ENCODE results near the gene ACAP3.

ACAP3 gene

GRCh38 chr1:1306070-1306660 lies 1.6 kb downstream of the ACAP3 start:
- Mint-ChIP-seq H3K4me1 (ENCODE audit: low read depth) (peaks cover 19% of the 10 kb centered on the region), H3K27me3 (no peaks in the 10 kb centered on the region), H3K4me3 (peak overlapping the region; percentile 86), H3K36me3 (ENCODE audit: low read depth) (no peaks in the 10 kb centered on the region), H3K9me3 (no peaks in the 10 kb centered on the region), H3K27ac (peak overlapping the region; percentile 59)

- H3K27me3 Mint-ChIP-seq, result no peaks in the 10 kb centered on the region
- H3K27ac Mint-ChIP-seq, result peak overlapping the region; percentile 59
- H3K36me3 Mint-ChIP-seq (ENCODE audit: low read depth), result no peaks in the 10 kb centered on the region
- peak overlapping the region; percentile 86 for H3K4me3 Mint-ChIP-seq
- H3K4me1 Mint-ChIP-seq (ENCODE audit: low read depth), result peaks cover 19% of the 10 kb centered on the region
- H3K9me3 Mint-ChIP-seq, result no peaks in the 10 kb centered on the region
Measured at GRCh38 chr1:1305300-1306069, 2.2 kb downstream of the ACAP3 start.

GRCh38 chr1:1304331-1305299 lies 3.1 kb downstream of the ACAP3 start:
- Mint-ChIP-seq H3K9me3 (no peaks in the 10 kb centered on the region), H3K27ac (no peak overlapping the region), H3K4me3 (peak overlapping the region; percentile 45), H3K4me1 (ENCODE audit: low read depth) (peaks cover 19% of the 10 kb centered on the region), H3K27me3 (no peaks in the 10 kb centered on the region), H3K36me3 (ENCODE audit: low read depth) (no peaks in the 10 kb centered on the region)

- Mint-ChIP-seq H3K4me3 (no peak overlapping the region), H3K4me1 (ENCODE audit: low read depth) (peaks cover 19% of the 10 kb centered on the region), H3K9me3 (no peaks in the 10 kb centered on the region), H3K27me3 (no peaks in the 10 kb centered on the region), H3K36me3 (ENCODE audit: low read depth) (no peaks in the 10 kb centered on the region), H3K27ac (no peak overlapping the region)
Measured at GRCh38 chr1:1303736-1304135, 4.0 kb downstream of the ACAP3 start.

- no peaks in the 10 kb centered on the region for H3K27me3 Mint-ChIP-seq
- no peaks in the 10 kb centered on the region for H3K36me3 Mint-ChIP-seq (ENCODE audit: low read depth)
- H3K9me3 Mint-ChIP-seq, result no peaks in the 10 kb centered on the region
- no peak overlapping the region for H3K4me3 Mint-ChIP-seq
- H3K4me1 Mint-ChIP-seq (ENCODE audit: low read depth), result peaks cover 19% of the 10 kb centered on the region
- no peak overlapping the region for H3K27ac Mint-ChIP-seq
Measured at GRCh38 chr1:1302951-1303509, 4.7 kb downstream of the ACAP3 start.

- Mint-ChIP-seq H3K27ac (no peak overlapping the region), H3K36me3 (ENCODE audit: low read depth) (no peaks in the 10 kb centered on the region), H3K9me3 (no peaks in the 10 kb centered on the region), H3K4me1 (ENCODE audit: low read depth) (peaks cover 17% of the 10 kb centered on the region), H3K27me3 (no peaks in the 10 kb centered on the region), H3K4me3 (no peak overlapping the region)
Measured at GRCh38 chr1:1302006-1302430, 5.7 kb downstream of the ACAP3 start.

- Mint-ChIP-seq H3K27ac (no peak overlapping the region), H3K27me3 (no peaks in the 10 kb centered on the region), H3K9me3 (no peaks in the 10 kb centered on the region), H3K4me1 (ENCODE audit: low read depth) (peaks cover 3% of the 10 kb centered on the region), H3K4me3 (no peak overlapping the region), H3K36me3 (ENCODE audit: low read depth) (no peaks in the 10 kb centered on the region)
Measured at GRCh38 chr1:1300352-1300739, 7.4 kb downstream of the ACAP3 start.

GRCh38 chr1:1299686-1300351 lies 7.9 kb downstream of the ACAP3 start:
- Mint-ChIP-seq H3K4me3 (no peak overlapping the region), H3K4me1 (ENCODE audit: low read depth) (no peaks in the 10 kb centered on the region), H3K36me3 (ENCODE audit: low read depth) (no peaks in the 10 kb centered on the region), H3K27ac (no peak overlapping the region), H3K9me3 (no peaks in the 10 kb centered on the region), H3K27me3 (no peaks in the 10 kb centered on the region)

GRCh38 chr1:1298861-1299685 lies 8.7 kb downstream of the ACAP3 start:
- H3K36me3 Mint-ChIP-seq (ENCODE audit: low read depth), result no peaks in the 10 kb centered on the region
- no peak overlapping the region for H3K27ac Mint-ChIP-seq

GRCh38 chr1:1297802-1298424 lies 9.8 kb downstream of the ACAP3 start:
- H3K4me1 Mint-ChIP-seq (ENCODE audit: low read depth), result no peaks in the 10 kb centered on the region
- no peaks in the 10 kb centered on the region for H3K9me3 Mint-ChIP-seq
- no peaks in the 10 kb centered on the region for H3K27me3 Mint-ChIP-seq
- no peak overlapping the region for H3K27ac Mint-ChIP-seq
- H3K4me3 Mint-ChIP-seq, result no peak overlapping the region
- H3K36me3 Mint-ChIP-seq (ENCODE audit: low read depth), result no peaks in the 10 kb centered on the region

More at GRCh38 chr1:1298861-1299685, 8.7 kb downstream of the ACAP3 start:
- no peaks in the 10 kb centered on the region for H3K27me3 Mint-ChIP-seq
- H3K4me3 Mint-ChIP-seq, result no peak overlapping the region
- H3K9me3 Mint-ChIP-seq, result no peaks in the 10 kb centered on the region
- no peaks in the 10 kb centered on the region for H3K4me1 Mint-ChIP-seq (ENCODE audit: low read depth)

GRCh38 chr1:1296070-1297061 lies 11.4 kb downstream of the ACAP3 start:
- H3K9me3 Mint-ChIP-seq, result no peaks in the 10 kb centered on the region
- H3K4me1 Mint-ChIP-seq (ENCODE audit: low read depth), result no peaks in the 10 kb centered on the region
- H3K36me3 Mint-ChIP-seq (ENCODE audit: low read depth), result no peaks in the 10 kb centered on the region
- no peak overlapping the region for H3K27ac Mint-ChIP-seq
- no peaks in the 10 kb centered on the region for H3K27me3 Mint-ChIP-seq
- H3K4me3 Mint-ChIP-seq, result no peak overlapping the region

- Mint-ChIP-seq H3K27me3 (no peaks in the 10 kb centered on the region), H3K36me3 (ENCODE audit: low read depth) (no peaks in the 10 kb centered on the region), H3K9me3 (no peaks in the 10 kb centered on the region), H3K27ac (peak overlapping the region; percentile 49), H3K4me3 (no peak overlapping the region), H3K4me1 (ENCODE audit: low read depth) (no peaks in the 10 kb centered on the region)
Measured at GRCh38 chr1:1295154-1295923, 12.4 kb downstream of the ACAP3 start.
